ENCODE results near the gene MAP2K1.
"Not testable (repeated sequence)": the region's sequence is repeated elsewhere in the genome, so short reads cannot be mapped to it uniquely, and the experiment has no call there.

MAP2K1 gene

DNA sequence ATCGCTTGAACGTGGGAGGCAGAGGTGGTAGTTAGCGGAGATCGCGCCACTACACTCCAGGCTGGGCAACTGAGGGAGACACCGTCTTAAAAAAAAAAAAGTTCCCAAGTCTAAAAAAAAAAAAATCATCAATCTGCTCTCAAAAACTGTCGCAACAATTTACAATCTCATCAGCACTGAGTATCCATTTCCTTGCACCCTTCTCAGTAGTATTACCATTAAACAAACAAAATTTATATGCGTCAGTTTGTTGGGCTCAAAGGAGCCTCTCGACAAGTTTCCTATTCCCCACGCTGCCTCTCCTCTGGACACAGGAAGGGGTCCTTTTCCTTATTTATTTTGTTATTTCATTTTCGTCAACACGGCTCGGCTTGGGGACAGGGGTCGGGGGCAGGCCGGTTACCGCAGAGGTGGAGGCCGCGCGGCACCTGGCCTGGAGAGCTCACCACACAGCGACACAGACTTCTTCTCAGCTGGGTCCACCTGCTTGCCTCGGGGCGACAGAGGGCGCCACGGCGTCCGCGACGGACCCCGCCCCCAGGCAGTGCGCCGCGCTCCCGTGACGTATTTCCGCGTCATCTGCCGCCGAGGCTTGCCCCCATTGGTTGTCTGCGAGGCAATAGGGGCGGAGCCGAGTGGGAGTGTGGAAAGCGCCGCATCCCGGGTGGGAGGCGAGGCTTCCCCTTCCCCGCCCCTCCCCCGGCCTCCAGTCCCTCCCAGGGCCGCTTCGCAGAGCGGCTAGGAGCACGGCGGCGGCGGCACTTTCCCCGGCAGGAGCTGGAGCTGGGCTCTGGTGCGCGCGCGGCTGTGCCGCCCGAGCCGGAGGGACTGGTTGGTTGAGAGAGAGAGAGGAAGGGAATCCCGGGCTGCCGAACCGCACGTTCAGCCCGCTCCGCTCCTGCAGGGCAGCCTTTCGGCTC is at the start of gene MAP2K1:
TSS of gene MAP2K1 (plus strand) at position 709 of the 920 bp plus-strand sequence. CDS start 436 bp downstream, outside the sequence.
- DNase-seq = peak; percentile 99

GRCh38 chr15:66348530-66348929 is 38.2 kb upstream of the MAP2K1 start:
- DNase-seq = not testable (repeated sequence)

GRCh38 chr15:66356077-66356358 is 30.7 kb upstream of the MAP2K1 start:
- DNase-seq = no peak

DNA sequence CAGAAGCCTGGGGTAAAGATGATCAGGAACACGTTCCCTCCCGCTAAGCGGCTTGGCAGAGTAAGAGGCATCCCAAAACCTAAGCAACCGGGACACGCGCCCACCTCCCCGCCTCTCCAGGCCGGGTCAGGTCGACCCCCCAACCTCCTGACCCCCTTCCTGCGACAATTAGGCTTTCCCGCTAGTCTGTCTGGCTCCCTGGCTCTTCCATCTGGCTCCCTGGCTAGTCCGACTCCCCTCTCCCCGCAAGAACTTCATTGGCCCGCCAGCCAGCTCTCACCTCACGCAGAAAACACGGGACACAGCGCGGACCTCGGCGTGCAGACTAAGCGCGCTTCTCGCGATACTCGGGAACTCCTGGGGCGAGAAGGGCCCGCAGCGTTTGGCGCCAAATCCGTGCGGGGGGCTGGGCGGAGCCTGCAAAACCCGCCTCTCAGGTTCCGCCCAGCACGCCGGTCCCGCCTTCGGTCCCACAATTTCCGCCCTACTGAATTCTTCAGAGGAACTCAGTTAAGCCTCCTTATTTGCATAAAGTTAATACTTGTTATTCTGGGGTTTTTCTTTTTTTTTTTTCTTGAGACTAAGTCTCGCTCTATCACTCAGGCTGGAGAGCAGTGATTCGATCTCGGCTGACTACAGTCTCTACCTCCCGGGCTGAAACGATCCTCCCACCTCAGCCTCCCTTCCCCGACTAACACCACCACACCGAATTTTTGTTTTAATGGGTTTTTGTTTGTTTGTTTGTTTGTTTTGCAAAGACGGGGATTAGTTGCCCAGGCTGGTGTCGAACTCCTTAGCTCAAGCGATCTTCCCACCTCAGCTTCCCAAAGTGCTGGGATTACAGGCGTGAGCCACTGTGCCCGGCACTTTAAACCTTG is 30.1 kb upstream of the MAP2K1 start, which contains the start of gene TIPIN:
TSS of gene TIPIN (minus strand) at position 327 of the 878 bp plus-strand sequence. CDS start 3,738 bp downstream, outside the sequence.
- peak; percentile 99 for DNase-seq

DNA sequence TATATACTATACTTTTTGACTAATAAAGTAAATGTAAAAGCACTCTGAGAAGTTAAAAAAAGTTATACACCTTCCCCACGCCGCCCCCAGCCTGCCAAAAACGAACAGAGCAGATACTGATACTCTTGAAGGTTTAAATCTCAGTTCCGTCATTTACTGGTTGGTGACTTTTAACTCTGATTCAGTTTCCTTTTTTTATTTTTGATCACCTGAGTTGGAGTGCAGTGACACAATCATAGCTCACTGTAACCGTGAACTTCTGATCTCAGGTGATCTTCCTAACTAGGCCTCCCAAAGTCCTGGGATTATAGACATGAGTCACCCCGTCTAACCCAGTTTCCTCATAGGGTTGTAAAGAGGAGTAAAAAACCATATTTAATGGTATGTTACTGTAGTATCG is 27.0 kb upstream of the MAP2K1 start:
- no peak for DNase-seq

DNA sequence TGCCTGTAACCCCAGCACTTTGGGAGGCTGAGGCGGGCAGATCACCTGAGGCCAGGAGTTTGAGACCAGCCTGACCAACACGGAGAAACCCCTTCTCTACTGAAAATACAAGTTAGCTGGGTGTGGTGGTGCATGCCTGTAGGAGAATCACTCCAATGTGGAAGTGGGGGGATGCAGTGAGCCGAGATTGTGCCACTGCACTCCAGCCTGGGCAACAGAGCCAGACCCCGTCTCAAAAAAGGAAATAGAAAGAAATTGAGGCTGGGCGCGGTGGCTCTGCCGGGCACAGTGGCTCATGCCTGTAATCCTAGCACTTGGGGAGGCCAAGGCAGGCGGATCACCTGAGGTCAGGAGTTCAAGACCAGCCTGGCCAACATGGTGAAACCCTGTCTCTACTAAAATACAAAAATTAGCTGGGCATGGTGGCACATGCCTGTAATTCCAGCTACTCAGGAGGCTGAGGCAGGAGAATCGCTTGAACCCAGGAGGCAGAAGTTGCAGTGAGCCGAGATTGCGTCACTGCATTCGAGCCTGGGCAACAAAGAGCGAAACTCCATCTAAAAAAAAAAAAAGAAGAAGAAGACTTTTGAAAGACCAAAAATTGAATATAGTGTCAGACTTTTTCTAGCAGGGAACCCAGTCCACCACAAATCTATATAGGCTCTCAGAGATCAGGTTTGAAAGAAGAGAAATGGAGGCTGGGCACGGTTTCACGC is 24.8 kb upstream of the MAP2K1 start:
- not testable (repeated sequence) for DNase-seq

GRCh38 chr15:66362776-66363175 is 23.9 kb upstream of the MAP2K1 start:
- DNase-seq = no peak

- no peak for DNase-seq
Observed at GRCh38 chr15:66364944-66365528, 21.7 kb upstream of the MAP2K1 start.

GRCh38 chr15:66369773-66370651 is 16.7 kb upstream of the MAP2K1 start:
- DNase-seq = peak; percentile 79

- no peak for DNase-seq
Observed at GRCh38 chr15:66374179-66374578, 12.5 kb upstream of the MAP2K1 start.

DNA sequence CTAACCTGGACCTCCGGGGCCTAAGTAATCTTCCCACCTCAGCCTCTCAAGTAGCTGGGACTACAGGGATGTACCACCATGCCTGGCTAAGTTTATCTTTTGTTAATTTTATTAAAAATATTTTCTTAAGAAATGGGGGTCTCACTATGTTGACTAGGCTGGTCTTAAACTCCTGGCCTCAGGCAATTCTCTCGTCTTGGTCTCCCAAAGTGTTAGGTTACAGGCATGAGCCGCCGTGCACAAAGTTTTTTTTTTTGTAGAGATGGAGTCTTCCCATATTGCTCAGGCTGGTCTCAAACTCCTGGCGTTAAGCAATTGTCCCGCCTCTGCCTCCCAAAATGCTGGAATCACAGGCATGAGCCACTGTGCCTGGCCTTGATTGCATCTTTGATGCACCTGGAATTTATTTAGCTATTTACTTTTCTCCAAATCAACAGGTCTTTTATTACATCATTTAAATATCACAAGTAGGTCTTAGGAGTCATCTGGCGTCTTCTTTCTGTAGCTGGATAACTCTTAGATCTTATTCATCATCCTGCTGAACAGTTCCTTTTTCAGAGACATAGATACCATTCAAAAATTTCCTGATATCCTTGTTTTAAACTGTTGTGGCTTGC is 7.8 kb upstream of the MAP2K1 start:
- DNase-seq = no peak

- DNase-seq = not testable (repeated sequence)
Observed at GRCh38 chr15:66381376-66381775, 5.3 kb upstream of the MAP2K1 start.

DNA sequence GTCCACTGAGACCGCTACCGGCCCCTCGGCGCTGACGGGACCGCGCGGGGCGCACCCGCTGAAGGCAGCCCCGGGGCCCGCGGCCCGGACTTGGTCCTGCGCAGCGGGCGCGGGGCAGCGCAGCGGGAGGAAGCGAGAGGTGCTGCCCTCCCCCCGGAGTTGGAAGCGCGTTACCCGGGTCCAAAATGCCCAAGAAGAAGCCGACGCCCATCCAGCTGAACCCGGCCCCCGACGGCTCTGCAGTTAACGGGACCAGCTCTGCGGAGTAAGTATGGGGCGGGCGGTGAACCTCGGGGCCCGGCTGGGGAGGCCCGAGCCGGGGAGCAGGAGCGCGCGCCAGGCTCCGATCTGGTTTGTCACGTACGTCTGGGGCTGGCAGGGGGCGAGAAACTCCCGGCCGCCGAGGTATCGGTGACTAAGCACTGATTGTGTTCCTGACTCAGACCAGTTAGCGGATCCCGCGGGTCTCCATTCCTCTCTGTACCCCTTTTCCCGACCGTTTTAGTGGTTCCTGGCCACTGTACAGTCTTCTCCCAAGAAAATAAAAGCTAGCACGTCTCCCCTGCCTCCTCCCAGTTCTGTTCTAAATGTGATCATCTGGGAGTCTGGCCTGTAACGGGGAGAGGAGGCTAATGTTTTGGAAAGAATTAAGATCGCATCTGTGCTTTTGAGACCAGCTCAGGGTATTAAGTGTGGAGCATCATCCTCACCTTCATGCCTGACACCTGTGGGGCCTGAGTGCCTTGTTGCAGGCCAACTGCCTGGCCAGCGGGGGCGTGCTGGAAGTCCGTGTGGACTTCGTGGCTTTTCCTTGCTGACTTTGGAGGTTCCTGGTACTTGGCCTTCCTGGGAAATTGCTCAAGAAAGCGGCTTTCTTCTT is 691 bp downstream of the MAP2K1 start:
- peak; percentile 78 for DNase-seq

DNA sequence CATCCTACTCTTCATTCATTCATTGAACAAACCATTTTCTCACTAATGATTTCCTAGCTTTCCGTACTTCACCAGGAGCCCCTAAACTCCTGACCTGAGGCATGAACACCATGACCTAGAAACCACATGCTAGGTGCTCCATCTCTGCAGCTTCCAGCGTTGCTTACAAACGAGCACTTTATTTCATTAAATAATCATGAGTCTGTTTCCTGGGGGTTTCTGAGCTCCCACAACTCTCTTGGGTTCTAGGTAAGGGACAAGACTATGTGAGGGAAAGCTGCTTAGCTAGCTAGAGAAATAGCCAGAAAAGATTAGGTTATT is 1.3 kb downstream of the MAP2K1 start:
- no peak for DNase-seq

DNA sequence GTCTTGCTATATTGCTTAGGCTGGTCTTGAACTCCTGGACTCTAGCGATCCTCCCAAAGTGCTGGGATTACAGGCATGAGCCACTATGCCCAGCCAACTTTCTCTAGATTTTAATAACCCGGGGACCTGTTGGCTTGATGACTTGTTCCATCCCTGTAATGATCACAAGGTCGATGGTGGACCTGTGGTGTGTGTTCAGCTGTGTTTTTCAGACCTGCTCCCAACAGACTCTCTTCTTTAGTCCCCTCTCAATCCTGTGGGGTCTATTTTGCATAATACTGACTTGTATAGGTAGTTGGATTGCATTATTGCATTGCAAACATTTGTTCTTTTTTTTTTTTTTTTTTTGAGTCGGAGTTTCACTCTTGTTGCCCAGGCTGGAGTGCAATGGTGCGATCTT is 1.9 kb downstream of the MAP2K1 start:
- peak; percentile 36 for DNase-seq

GRCh38 chr15:66389098-66389858 is 2.6 kb downstream of the MAP2K1 start:
- peak; percentile 54 for DNase-seq

DNA sequence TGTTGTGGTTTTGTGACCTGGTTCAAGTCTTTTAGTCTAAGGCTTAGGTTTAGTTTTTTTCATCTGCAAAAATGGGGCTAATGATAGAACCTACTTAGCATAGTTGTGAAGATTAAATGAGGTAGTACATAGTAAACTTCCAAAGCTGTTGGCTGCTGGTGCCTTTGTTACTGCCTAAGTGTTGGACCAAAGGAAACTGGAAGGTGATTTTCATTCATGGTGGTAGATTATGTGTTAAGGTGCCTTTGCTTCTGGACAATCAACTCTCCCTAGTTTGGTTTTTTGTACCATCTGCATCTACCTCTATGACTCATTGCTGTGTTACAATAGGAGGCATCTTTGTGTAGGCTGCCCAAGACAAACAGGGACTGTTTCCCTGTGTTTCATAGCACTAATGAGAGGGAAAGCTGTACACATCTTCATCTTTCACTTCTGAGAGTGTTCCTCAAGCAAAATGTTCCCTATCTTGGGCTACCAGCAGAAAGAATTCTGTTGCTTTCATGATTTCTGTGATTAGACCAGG is 3.2 kb downstream of the MAP2K1 start:
- DNase-seq = peak; percentile 71

GRCh38 chr15:66390678-66391077 is 4.0 kb downstream of the MAP2K1 start:
- DNase-seq = peak; percentile 77

DNA sequence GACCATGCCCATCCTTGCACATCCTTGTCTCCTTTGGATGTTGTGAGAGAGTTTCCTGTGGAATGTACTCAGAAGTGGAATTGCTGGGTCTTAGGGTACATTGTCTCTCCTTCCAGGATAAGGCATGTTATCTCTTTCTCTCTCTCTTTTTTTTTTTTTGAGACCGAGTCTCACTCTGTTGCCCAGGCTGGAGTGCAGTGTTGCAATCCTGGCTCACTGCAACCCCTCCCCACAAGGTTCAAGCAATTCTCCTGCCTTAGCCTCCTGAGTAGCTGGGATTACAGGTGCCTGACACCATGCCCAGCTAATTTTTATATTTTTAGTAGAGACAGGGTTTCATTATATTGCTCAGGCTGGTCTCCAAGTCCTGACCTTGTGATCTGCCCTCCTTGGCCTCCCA is 6.3 kb downstream of the MAP2K1 start:
- DNase-seq = not testable (repeated sequence)

All from activated CD4-positive, alpha-beta T cell treated with anti-CD3 and anti-CD28 coated beads, Interleukin-10, Interleukin-2, amounts not matched to agents 100 ng/mL and 50 ng/mL, durations not matched to agents 16 hours and 8 hours (primary cell).